PC-3 (cell line): ENCODE data around the gene PRLR.

ENCODE experiments used
- CTCF ChIP-seq: fragments of 300-600 bp; sonication (generic); conservative IDR thresholded peaks from 2 replicates; pipeline ENCODE4 v1.5.1; 2017; ENCODE audit warnings: antibody characterized with exemption, low read depth, mild to moderate bottlenecking, low read length
- EZH2 ChIP-seq: fragments of 300-600 bp; sonication (generic); IDR thresholded peaks from one replicate; pipeline ENCODE4 v1.6.1; 2017; ENCODE audit warnings: antibody characterized with exemption, mild to moderate bottlenecking, low read length; ENCODE audit not compliant: unreplicated experiment

- TF ChIP-seq CTCF (no peak), EZH2 (no peak)
These were observed 34.2 kb upstream of the PRLR start for GRCh38 chr5:35264509-35264908.
